WTC11 (cell line): Measurements from ENCODE around the gene FZR1. TPM values are rescaled to one million over a fixed set of nuclear protein-coding genes. Genes with fewer than 3 reads are reported as not detected.
A peak's percentile ranks its signal among the peaks of the same experiment; 100 is the strongest.

Source experiments
- ATAC-seq: fragments of 200-7000 bp; cut with Tn5 transposase; 2 replicates; pipeline ENCODE4 v1.10.0; 2021; ENCODE audit warnings: mild to moderate bottlenecking, moderate library complexity
- CTCF ChIA-PET: fragments of 300-600 bp; sonication (Branson Sonifier 250); formaldehyde crosslinking; loops from one replicate; lab custom pipeline; 2021; ENCODE audit warnings: antibody characterized with exemption; lab: Charles Lee
- POLR2A ChIA-PET: fragments of 350-600 bp; sonication (Branson Sonifier 250); formaldehyde crosslinking; loops from one replicate; lab custom pipeline; 2021; ENCODE audit warnings: antibody characterized with exemption; lab: Charles Lee
- DNase-seq: peaks from one replicate; pipeline ENCODE4 v3.0.0; 2021; ENCODE audit warnings: low spot score
- H3K27ac Mint-ChIP-seq: 2 replicates; pipeline ENCODE4 v1.8.0; 2021; ENCODE audit warnings: mixed read lengths
- H3K27me3 Mint-ChIP-seq: 2 replicates; pipeline ENCODE4 v1.8.0; 2021; ENCODE audit warnings: low read depth, mild to moderate bottlenecking, moderate library complexity, mixed read lengths
- H3K36me3 Mint-ChIP-seq: 2 replicates; pipeline ENCODE4 v1.8.0; 2021; ENCODE audit warnings: mixed read lengths
- H3K4me1 Mint-ChIP-seq: 2 replicates; pipeline ENCODE4 v1.8.0; 2022; ENCODE audit warnings: mixed read lengths
- H3K4me3 Mint-ChIP-seq: 2 replicates; pipeline ENCODE4 v1.8.0; 2021; ENCODE audit warnings: mild to moderate bottlenecking, moderate library complexity, mixed read lengths
- H3K9me3 Mint-ChIP-seq: 2 replicates; pipeline ENCODE4 v1.8.0; 2021; ENCODE audit warnings: mixed read lengths
- EMX1 ChIP-seq: fragments of 250-450 bp; sonication (Bioruptor Pico); IDR thresholded peaks from 2 replicates; pipeline ENCODE4 v1.8.0; 2021; ENCODE audit warnings: mild to moderate bottlenecking
- GTF2I ChIP-seq: fragments of 250-450 bp; sonication (Bioruptor Pico); conservative IDR thresholded peaks from 2 replicates; pipeline ENCODE4 v1.4.0; 2021; ENCODE audit warnings: mild to moderate bottlenecking
- ZNF121 ChIP-seq: sonication (generic); formaldehyde crosslinking; IDR thresholded peaks from 2 replicates; pipeline ENCODE4 v1.8.0; 2023; ENCODE audit warnings: missing genetic modification reagents
- ZNF317 ChIP-seq: sonication (generic); formaldehyde crosslinking; IDR thresholded peaks from 2 replicates; pipeline ENCODE4 v1.8.1; 2023; ENCODE audit warnings: low read depth, mild to moderate bottlenecking, moderate library complexity, missing genetic modification reagents, borderline replicate concordance
- ZNF416 ChIP-seq: fragments of 250-450 bp; sonication (Bioruptor Pico); IDR thresholded peaks from 2 replicates; pipeline ENCODE4 v1.9.0; 2021; ENCODE audit warnings: mild to moderate bottlenecking, inconsistent platforms
- total RNA-seq: library from RNA; stranded (reverse); gene quantifications from 3 replicates; pipeline ENCODE4 v1.2.3, GENCODE V29; 2021
- TF ChIP-seq, protein P1 (sequence below): sonication (generic); formaldehyde crosslinking; IDR thresholded peaks from 2 replicates; pipeline ENCODE4 v1.8.1; 2023; ENCODE audit warnings: mild to moderate bottlenecking, missing genetic modification reagents, borderline replicate concordance
- TF ChIP-seq, protein P2 (sequence below): sonication (generic); formaldehyde crosslinking; conservative IDR thresholded peaks from 2 replicates; pipeline ENCODE4 v1.8.1; 2023; ENCODE audit warnings: mild to moderate bottlenecking, low read depth, missing genetic modification reagents, moderate library complexity
- TF ChIP-seq, protein P3 (sequence below): sonication (generic); formaldehyde crosslinking; IDR thresholded peaks from 2 replicates; pipeline ENCODE4 v1.8.1; 2022; ENCODE audit warnings: mild to moderate bottlenecking, moderate library complexity, missing genetic modification reagents
- TF ChIP-seq, protein P4 (sequence below): fragments of 250-450 bp; sonication (Bioruptor Pico); IDR thresholded peaks from 2 replicates; pipeline ENCODE4 v1.8.0; 2021; ENCODE audit warnings: mild to moderate bottlenecking
- TF ChIP-seq, protein P5 (sequence below): sonication (generic); formaldehyde crosslinking; IDR thresholded peaks from 2 replicates; pipeline ENCODE4 v1.8.0; 2022; ENCODE audit warnings: missing genetic modification reagents

The FZR1 gene
- total RNA-seq, 1 experiment from 2014 or later, result 60.8 TPM

DNA sequence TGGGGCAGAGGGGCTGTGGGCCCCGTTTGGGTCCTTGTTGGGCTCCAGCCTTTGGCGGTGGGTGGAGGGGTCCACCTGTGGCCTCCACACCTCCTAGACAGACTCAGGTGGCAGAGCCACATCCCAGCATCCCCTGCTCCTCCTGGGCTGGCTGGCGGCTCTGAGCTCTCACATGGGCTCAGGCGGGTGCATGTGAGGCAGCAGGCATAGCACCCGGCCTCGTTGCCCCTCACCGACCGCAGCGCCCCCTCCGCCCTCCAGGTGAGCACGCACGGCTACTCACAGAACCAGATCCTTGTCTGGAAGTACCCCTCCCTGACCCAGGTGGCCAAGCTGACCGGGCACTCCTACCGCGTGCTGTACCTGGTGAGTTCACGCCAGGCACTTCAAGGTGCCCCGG lies 26.9 kb downstream of the FZR1 start (continued):
- TF ChIP-seq, protein P1, sequence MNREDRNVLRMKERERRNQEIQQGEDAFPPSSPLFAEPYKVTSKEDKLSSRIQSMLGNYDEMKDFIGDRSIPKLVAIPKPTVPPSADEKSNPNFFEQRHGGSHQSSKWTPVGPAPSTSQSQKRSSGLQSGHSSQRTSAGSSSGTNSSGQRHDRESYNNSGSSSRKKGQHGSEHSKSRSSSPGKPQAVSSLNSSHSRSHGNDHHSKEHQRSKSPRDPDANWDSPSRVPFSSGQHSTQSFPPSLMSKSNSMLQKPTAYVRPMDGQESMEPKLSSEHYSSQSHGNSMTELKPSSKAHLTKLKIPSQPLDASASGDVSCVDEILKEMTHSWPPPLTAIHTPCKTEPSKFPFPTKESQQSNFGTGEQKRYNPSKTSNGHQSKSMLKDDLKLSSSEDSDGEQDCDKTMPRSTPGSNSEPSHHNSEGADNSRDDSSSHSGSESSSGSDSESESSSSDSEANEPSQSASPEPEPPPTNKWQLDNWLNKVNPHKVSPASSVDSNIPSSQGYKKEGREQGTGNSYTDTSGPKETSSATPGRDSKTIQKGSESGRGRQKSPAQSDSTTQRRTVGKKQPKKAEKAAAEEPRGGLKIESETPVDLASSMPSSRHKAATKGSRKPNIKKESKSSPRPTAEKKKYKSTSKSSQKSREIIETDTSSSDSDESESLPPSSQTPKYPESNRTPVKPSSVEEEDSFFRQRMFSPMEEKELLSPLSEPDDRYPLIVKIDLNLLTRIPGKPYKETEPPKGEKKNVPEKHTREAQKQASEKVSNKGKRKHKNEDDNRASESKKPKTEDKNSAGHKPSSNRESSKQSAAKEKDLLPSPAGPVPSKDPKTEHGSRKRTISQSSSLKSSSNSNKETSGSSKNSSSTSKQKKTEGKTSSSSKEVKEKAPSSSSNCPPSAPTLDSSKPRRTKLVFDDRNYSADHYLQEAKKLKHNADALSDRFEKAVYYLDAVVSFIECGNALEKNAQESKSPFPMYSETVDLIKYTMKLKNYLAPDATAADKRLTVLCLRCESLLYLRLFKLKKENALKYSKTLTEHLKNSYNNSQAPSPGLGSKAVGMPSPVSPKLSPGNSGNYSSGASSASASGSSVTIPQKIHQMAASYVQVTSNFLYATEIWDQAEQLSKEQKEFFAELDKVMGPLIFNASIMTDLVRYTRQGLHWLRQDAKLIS (CRISPR knock-in tag), result no peak
- TF ChIP-seq, protein P2, sequence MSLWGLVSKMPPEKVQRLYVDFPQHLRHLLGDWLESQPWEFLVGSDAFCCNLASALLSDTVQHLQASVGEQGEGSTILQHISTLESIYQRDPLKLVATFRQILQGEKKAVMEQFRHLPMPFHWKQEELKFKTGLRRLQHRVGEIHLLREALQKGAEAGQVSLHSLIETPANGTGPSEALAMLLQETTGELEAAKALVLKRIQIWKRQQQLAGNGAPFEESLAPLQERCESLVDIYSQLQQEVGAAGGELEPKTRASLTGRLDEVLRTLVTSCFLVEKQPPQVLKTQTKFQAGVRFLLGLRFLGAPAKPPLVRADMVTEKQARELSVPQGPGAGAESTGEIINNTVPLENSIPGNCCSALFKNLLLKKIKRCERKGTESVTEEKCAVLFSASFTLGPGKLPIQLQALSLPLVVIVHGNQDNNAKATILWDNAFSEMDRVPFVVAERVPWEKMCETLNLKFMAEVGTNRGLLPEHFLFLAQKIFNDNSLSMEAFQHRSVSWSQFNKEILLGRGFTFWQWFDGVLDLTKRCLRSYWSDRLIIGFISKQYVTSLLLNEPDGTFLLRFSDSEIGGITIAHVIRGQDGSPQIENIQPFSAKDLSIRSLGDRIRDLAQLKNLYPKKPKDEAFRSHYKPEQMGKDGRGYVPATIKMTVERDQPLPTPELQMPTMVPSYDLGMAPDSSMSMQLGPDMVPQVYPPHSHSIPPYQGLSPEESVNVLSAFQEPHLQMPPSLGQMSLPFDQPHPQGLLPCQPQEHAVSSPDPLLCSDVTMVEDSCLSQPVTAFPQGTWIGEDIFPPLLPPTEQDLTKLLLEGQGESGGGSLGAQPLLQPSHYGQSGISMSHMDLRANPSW (CRISPR knock-in tag), result no peak
- TF ChIP-seq ZNF416 (CRISPR knock-in tag) (no peak), EMX1 (no peak), GTF2I (CRISPR knock-in tag) (no peak)
- TF ChIP-seq, protein P3, sequence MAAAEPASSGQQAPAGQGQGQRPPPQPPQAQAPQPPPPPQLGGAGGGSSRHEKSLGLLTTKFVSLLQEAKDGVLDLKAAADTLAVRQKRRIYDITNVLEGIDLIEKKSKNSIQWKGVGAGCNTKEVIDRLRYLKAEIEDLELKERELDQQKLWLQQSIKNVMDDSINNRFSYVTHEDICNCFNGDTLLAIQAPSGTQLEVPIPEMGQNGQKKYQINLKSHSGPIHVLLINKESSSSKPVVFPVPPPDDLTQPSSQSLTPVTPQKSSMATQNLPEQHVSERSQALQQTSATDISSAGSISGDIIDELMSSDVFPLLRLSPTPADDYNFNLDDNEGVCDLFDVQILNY (CRISPR knock-in tag), result no peak
- TF ChIP-seq, protein P4, sequence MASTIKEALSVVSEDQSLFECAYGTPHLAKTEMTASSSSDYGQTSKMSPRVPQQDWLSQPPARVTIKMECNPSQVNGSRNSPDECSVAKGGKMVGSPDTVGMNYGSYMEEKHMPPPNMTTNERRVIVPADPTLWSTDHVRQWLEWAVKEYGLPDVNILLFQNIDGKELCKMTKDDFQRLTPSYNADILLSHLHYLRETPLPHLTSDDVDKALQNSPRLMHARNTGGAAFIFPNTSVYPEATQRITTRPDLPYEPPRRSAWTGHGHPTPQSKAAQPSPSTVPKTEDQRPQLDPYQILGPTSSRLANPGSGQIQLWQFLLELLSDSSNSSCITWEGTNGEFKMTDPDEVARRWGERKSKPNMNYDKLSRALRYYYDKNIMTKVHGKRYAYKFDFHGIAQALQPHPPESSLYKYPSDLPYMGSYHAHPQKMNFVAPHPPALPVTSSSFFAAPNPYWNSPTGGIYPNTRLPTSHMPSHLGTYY (CRISPR knock-in tag), result no peak
- TF ChIP-seq, protein P5, sequence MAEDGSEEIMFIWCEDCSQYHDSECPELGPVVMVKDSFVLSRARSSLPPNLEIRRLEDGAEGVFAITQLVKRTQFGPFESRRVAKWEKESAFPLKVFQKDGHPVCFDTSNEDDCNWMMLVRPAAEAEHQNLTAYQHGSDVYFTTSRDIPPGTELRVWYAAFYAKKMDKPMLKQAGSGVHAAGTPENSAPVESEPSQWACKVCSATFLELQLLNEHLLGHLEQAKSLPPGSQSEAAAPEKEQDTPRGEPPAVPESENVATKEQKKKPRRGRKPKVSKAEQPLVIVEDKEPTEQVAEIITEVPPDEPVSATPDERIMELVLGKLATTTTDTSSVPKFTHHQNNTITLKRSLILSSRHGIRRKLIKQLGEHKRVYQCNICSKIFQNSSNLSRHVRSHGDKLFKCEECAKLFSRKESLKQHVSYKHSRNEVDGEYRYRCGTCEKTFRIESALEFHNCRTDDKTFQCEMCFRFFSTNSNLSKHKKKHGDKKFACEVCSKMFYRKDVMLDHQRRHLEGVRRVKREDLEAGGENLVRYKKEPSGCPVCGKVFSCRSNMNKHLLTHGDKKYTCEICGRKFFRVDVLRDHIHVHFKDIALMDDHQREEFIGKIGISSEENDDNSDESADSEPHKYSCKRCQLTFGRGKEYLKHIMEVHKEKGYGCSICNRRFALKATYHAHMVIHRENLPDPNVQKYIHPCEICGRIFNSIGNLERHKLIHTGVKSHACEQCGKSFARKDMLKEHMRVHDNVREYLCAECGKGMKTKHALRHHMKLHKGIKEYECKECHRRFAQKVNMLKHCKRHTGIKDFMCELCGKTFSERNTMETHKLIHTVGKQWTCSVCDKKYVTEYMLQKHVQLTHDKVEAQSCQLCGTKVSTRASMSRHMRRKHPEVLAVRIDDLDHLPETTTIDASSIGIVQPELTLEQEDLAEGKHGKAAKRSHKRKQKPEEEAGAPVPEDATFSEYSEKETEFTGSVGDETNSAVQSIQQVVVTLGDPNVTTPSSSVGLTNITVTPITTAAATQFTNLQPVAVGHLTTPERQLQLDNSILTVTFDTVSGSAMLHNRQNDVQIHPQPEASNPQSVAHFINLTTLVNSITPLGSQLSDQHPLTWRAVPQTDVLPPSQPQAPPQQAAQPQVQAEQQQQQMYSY (CRISPR knock-in tag), result no peak

DNA sequence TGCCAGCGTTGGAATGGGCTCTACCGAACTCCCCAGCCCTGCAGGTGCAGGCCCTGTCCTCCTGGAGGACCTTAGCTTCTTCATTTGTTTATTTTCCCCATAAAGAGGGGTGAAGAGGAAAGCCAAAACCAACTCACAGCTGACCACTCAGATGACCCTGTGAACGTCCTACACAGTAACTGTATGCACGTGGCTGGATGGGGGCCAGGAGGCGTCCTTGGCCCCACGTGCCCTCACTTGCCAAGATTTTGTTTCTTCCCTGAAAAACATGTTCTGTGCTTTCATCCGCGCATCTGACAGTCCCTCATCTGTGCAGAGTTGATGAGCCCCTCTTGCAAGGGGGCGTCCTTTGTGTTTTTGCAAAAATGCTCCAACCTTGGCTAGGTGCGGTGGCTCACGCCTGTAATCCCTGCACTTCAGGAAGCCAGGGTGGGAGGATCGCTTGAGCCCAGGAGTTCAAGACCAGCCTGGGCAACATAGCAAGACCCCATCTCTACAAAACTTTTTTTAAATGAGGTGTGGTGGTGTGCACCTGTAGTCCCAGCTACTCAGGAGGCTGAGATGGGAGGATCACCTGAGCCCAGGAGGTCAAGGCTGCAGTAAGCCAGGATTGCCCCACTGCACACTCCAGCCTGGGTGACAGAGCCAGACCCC lies 27.6 kb downstream of the FZR1 start:
- H3K4me1 Mint-ChIP-seq, result peaks cover 4% of the 10 kb centered on the region; the same call in 1 of the 2 replicates
- DNase-seq, result no peak
- H3K27ac Mint-ChIP-seq, result no peak overlapping the region
- H3K9me3 Mint-ChIP-seq, result no peaks in the 10 kb centered on the region
- no peak overlapping the region for H3K4me3 Mint-ChIP-seq
- peaks cover 29% of the 10 kb centered on the region for H3K36me3 Mint-ChIP-seq
- peak; percentile 85 for TF ChIP-seq ZNF121 (CRISPR knock-in tag)
- TF ChIP-seq ZNF317, result no peak
- ChIA-PET POLR2A (no interaction called here), CTCF (no interaction called here)
- no peaks in the 10 kb centered on the region for H3K27me3 Mint-ChIP-seq
- ATAC-seq, result no peak
